ENCODE data around the gene ART1. TPM values are rescaled to one million over a fixed set of nuclear protein-coding genes. Genes with fewer than 3 reads are reported as not detected.
A peak's percentile ranks its signal among the peaks of the same experiment; 100 is the strongest.

ART1 gene
- total and polyA plus RNA-seq, 2 of the 8 experiments (the other 6 are each of a cell fraction or from before 2014, with no cell fraction given): not detected

DNA sequence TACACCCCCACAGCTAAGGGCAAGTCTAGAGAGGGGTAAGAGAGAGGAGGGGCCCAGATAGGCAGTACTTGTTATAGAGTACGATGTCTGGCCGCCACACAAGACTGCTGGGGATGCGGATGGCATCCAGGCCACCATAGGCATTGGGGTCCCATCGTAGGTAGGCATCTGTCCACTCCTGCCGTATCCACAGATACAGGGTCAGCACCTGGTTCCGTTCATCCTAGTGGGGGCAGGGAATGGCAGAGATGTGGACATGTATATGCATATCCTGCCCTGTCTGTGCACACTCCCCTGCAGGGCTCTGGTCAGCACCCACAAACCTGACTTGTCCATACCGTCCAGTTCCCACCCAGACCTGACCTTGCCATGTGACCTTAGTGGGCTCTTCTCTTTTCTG lies 24.2 kb downstream of the ART1 start:
- H3K4me3 ChIP-seq (ENCODE audit: extremely low read depth in 1 of 4, insufficient read depth in 2 of 4, low read depth in 3 of 4, low read length in 4 of 4): no peak overlapping the region
- FAIRE-seq (no peak), DNase-seq (ENCODE audit: low read depth in 1 of 2, low spot score in 2 of 2) (no peak)
- peaks cover 0 to 5% of the 10 kb centered on the region in 2 experiments for H4K20me1 ChIP-seq (replicated peaks in 1 of 2; ENCODE audit: control insufficient read depth in 1 of 2, insufficient read depth in 2 of 2, low read length in 2 of 2)
- H3K9me3 ChIP-seq (ENCODE audit: insufficient read depth in 2 of 2, low read depth in 1 of 2, low read length in 1 of 2): no peaks in the 10 kb centered on the region
- peaks cover 2 to 14% (median 7%) of the 10 kb centered on the region in 4 experiments; a peak in 6 of 8 replicates for H3K36me3 ChIP-seq (ENCODE audit: control insufficient read depth in 2 of 4, insufficient read depth in 4 of 4, low read length in 3 of 4)
- no peaks in the 10 kb centered on the region for H3K79me1 ChIP-seq (ENCODE audit: low read depth, low read length)
- no peak overlapping the region for H3K4ac ChIP-seq (replicated peaks; ENCODE audit: insufficient read length, low read depth, low read length)
- peak overlapping the region; percentile 69; the same call in 1 of the 2 replicates for H4K8ac ChIP-seq (ENCODE audit: extremely low read depth, insufficient read depth, low read length)
- CTCF ChIA-PET (ENCODE audit: partially characterized antibody): interaction anchor here (1.2 kb wide), 2 partner anchors 12 to 13 kb away, joined by 3 to 4 read pairs; no protein-coding TSS in a partner anchor
- no peak overlapping the region for H2AFZ ChIP-seq (ENCODE audit: low read length)
- no peak overlapping the region for H3K56ac ChIP-seq (replicated peaks; ENCODE audit: insufficient read length, low read depth, low read length)
- no peaks in the 10 kb centered on the region for H3K79me2 ChIP-seq (ENCODE audit: control insufficient read depth in 1 of 2, insufficient read depth in 2 of 2, low read length in 2 of 2)
- 92% methylated on average over 7 of the region's 7 CpGs; no CpG with 5 or more reads in 1 of the 2 experiments for WGBS, 2 experiments (ENCODE audit: extremely low coverage in 1 of 2, insufficient coverage in 1 of 2, insufficient read length in 1 of 2, insufficient replicate concordance in 2 of 2, low coverage in 1 of 2, low lambda C conversion rate in 2 of 2, missing lambda C conversion rate in 1 of 2)
- POLR2A ChIA-PET (ENCODE audit: partially characterized antibody): no interaction called here
- no peak overlapping the region for H4K91ac ChIP-seq (replicated peaks; ENCODE audit: insufficient read length, low read length)
- no peaks in the 10 kb centered on the region for H3K4me1 ChIP-seq (replicated peaks in 1 of 4; ENCODE audit: control insufficient read depth in 3 of 4, insufficient read depth in 4 of 4, low read length in 3 of 4)
- no peak overlapping the region for H3K23ac ChIP-seq (ENCODE audit: insufficient read length)
- H3K4me2 ChIP-seq (ENCODE audit: insufficient read depth in 1 of 2, low read depth in 2 of 2, low read length in 2 of 2): no peak overlapping the region
- no peak overlapping the region for H3K18ac ChIP-seq (ENCODE audit: extremely low read depth, low read length)
- no peak overlapping the region for H3K9ac ChIP-seq (replicated peaks in 1 of 4; ENCODE audit: extremely low read depth in 1 of 4, low read depth in 3 of 4, low read length in 3 of 4)
- H2BK15ac ChIP-seq (ENCODE audit: low read length): no peak overlapping the region
- no peak overlapping the region for H2BK20ac ChIP-seq (ENCODE audit: low read length)
- no peak overlapping the region for H2AK5ac ChIP-seq (ENCODE audit: low read depth, low read length)
- no peak overlapping the region for H2BK12ac ChIP-seq (ENCODE audit: low read depth, low read length)
- no peak overlapping the region for H3K27ac ChIP-seq (ENCODE audit: low read depth, low read length)
- H2BK120ac ChIP-seq (replicated peaks; ENCODE audit: low read depth, low read length): no peak overlapping the region
- H3K23me2 ChIP-seq (ENCODE audit: low read depth, low read length): no peaks in the 10 kb centered on the region
- H3K27me3 ChIP-seq (replicated peaks in 1 of 4; ENCODE audit: control insufficient read depth in 3 of 4, extremely low read depth in 1 of 4, insufficient read depth in 3 of 4, low read length in 3 of 4): no peaks in the 10 kb centered on the region
- H4K5ac ChIP-seq (ENCODE audit: insufficient read length, low read depth, low read length): no peak overlapping the region
- no peak overlapping the region for H2BK5ac ChIP-seq (ENCODE audit: low read depth, low read length)
- H3K14ac ChIP-seq (ENCODE audit: insufficient read length): no peak overlapping the region
- no peak for TF ChIP-seq YY1 (IDR thresholded peaks at IDR 0.05; ENCODE audit: low read depth, low read length)

Measured in H1 (cell line).